Neural cell (in vitro differentiated cells): ENCODE data around the gene COL1A1. TPM values are rescaled to one million over a fixed set of nuclear protein-coding genes. Genes with fewer than 3 reads are reported as not detected.

Source experiments
- H2AFZ ChIP-seq: fragments of 200-600, 300-800 bp; sonication (generic), shearing (Covaris generic); 2 replicates; pipeline ENCODE4 v1.6.0; 2014; ENCODE audit warnings: low read depth, mild to moderate bottlenecking, antibody characterized with exemption, low read length, moderate library complexity
- H3F3A ChIP-seq: fragments of 200-600 bp; shearing (Covaris generic); 2 replicates; pipeline ENCODE4 v1.6.1; 2016; ENCODE audit warnings: mild to moderate bottlenecking, moderate library complexity, mixed read lengths, antibody characterized with exemption, low read length; ENCODE audit not compliant: insufficient read depth, poor library complexity, severe bottlenecking
- H3K27ac ChIP-seq: fragments of 200-600, 300-800 bp; sonication (generic), shearing (Covaris generic); 2 replicates; pipeline ENCODE4 v1.5.1; 2014; ENCODE audit warnings: mild to moderate bottlenecking, low read length, moderate library complexity
- H3K27me3 ChIP-seq: fragments of 300-800, 200-600 bp; sonication (generic), shearing (Covaris generic); 2 replicates; pipeline ENCODE4 v1.6.0; 2014; ENCODE audit warnings: mild to moderate bottlenecking, low read depth, low read length, moderate library complexity; ENCODE audit not compliant: insufficient read depth
- H3K36me3 ChIP-seq: fragments of 300-800, 200-600 bp; sonication (generic), shearing (Covaris generic); 2 replicates; pipeline ENCODE4 v1.5.1; 2014; ENCODE audit warnings: mild to moderate bottlenecking, antibody characterized with exemption, low read length, moderate library complexity; ENCODE audit not compliant: insufficient read depth
- H3K4me2 ChIP-seq: fragments of 300-800, 200-600 bp; sonication (generic), shearing (Covaris generic); 2 replicates; pipeline ENCODE4 v1.6.0; 2014; ENCODE audit warnings: mild to moderate bottlenecking, low read length
- H3K4me3 ChIP-seq: fragments of 300-800, 200-600 bp; sonication (generic), shearing (Covaris generic); 2 replicates; pipeline ENCODE4 v1.5.1; 2014; ENCODE audit warnings: mild to moderate bottlenecking, low read length, moderate library complexity
- H3K79me2 ChIP-seq: fragments of 200-600 bp; shearing (Covaris generic); replicated peaks from 2 replicates; pipeline ENCODE4 v1.6.0; 2014; ENCODE audit warnings: mild to moderate bottlenecking, low read length, moderate library complexity; ENCODE audit not compliant: insufficient read depth
- H3K9ac ChIP-seq: fragments of 300-800, 200-600 bp; sonication (generic), shearing (Covaris generic); 2 replicates; pipeline ENCODE4 v1.6.1; 2016; ENCODE audit warnings: mild to moderate bottlenecking, low read length, mixed read lengths
- H3K9me2 ChIP-seq: fragments of 200-600 bp; shearing (Covaris generic); 2 replicates; pipeline ENCODE4 v1.6.1; 2016; ENCODE audit warnings: mild to moderate bottlenecking, low read length, mixed read lengths; ENCODE audit not compliant: insufficient read depth
- H3K9me3 ChIP-seq: fragments of 200-600, 300-800 bp; sonication (generic), shearing (Covaris generic); 2 replicates; pipeline ENCODE4 v1.6.1; 2016; ENCODE audit warnings: mild to moderate bottlenecking, mixed run types, low read length, moderate library complexity, mixed read lengths
- H4K20me1 ChIP-seq: fragments of 200-600 bp; shearing (Covaris generic); 2 replicates; pipeline ENCODE4 v1.6.1; 2016; ENCODE audit warnings: mild to moderate bottlenecking, mixed run types; ENCODE audit not compliant: insufficient read depth
- EP300 ChIP-seq: fragments of 450-650 bp; conservative IDR thresholded peaks from 2 replicates; pipeline ENCODE4 v1.6.1; 2014; ENCODE audit warnings: antibody characterized with exemption, mild to moderate bottlenecking, moderate library complexity; ENCODE audit not compliant: poor library complexity, severe bottlenecking
- EZH2 ChIP-seq: fragments of 200-600, 300-800 bp; shearing (Covaris generic), sonication (generic); IDR thresholded peaks from 2 replicates; pipeline ENCODE4 v1.6.1; 2014; ENCODE audit warnings: antibody characterized with exemption, low read length, borderline replicate concordance, mild to moderate bottlenecking; ENCODE audit not compliant: insufficient read depth, poor library complexity, severe bottlenecking
- MXI1 ChIP-seq: fragments of 450-650 bp; conservative IDR thresholded peaks from 2 replicates; pipeline ENCODE4 v1.6.1; 2014; ENCODE audit warnings: antibody characterized with exemption, mild to moderate bottlenecking; ENCODE audit not compliant: poor library complexity, severe bottlenecking
- POLR2AphosphoS5 ChIP-seq: IDR thresholded peaks from 2 replicates; pipeline ENCODE4 v1.6.1; 2012
- RAD21 ChIP-seq: fragments of 450-650 bp; conservative IDR thresholded peaks from 2 replicates; pipeline ENCODE4 v1.6.1; 2014; ENCODE audit warnings: antibody characterized with exemption, mild to moderate bottlenecking, moderate library complexity
- SMC3 ChIP-seq: fragments of 450-650 bp; conservative IDR thresholded peaks from 2 replicates; pipeline ENCODE4 v1.6.1; 2014; ENCODE audit warnings: antibody characterized with exemption, mild to moderate bottlenecking, moderate library complexity; ENCODE audit not compliant: poor library complexity
- TAF1 ChIP-seq: IDR thresholded peaks from 2 replicates; pipeline ENCODE4 v1.6.1; 2012; ENCODE audit warnings: low read depth
- polyA plus RNA-seq: library from polyadenylated mRNA; depleted of rRNA; stranded (reverse); fragments of >200 nt; gene quantifications from 2 replicates; pipeline ENCODE4 v1.2.3, GENCODE V29; 2014
- TF ChIP-seq, protein P1 (sequence below): IDR thresholded peaks from 2 replicates; pipeline ENCODE4 v1.6.1; 2012; ENCODE audit warnings: borderline replicate concordance
- TF ChIP-seq, protein P2 (sequence below): fragments of 450-650 bp; IDR thresholded peaks from 2 replicates; pipeline ENCODE4 v1.5.1; 2014; ENCODE audit warnings: antibody characterized with exemption, mild to moderate bottlenecking, moderate library complexity; ENCODE audit not compliant: poor library complexity, severe bottlenecking

The COL1A1 gene
- polyA plus RNA-seq, 1 donor from 2014 or later, result 0.14 TPM

DNA sequence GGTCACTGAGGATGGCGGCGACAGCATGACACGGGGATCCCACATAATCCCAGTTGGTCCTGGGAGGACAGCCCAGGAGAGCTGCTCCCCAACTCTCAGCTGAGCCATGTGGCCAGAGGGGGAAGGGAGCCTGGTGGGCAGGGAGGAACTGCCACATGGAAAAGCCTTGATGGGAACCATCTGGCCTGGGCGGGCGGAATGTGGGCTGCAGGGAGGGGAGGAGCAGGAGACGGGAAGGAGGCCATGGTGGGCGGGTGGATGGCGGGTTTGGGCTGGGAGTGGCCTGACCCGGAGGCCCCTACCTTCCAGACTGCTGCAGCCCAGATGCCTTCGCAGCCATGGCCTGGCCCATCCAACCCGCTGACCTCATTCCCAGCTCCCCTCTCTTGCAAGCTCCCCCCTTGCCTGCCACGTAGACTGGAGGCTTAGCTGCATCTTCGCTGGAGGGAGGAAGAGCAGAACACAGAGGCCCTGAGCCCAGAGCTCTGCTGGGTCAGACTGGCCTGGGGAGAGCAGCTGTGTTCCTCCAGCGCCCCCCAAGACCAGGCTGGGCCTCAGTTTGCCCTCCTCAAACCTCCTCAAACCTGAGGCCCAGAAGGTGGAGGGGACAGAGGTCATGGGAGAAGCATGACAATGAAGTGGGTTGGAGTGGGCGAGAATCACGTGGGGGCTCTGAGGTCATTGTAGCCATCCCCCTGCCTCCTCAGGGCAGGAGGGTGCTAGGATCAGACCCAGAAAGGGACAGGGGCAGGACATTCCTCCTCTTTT lies 8.2 kb upstream of the COL1A1 start:
- Histone ChIP-seq H3K27ac (no peak overlapping the region), H3K9ac (no peak overlapping the region), H3F3A (no peaks in the 10 kb centered on the region), H3K36me3 (no peaks in the 10 kb centered on the region), H3K4me3 (no peak overlapping the region), H3K4me2 (no peak overlapping the region), H4K20me1 (no peaks in the 10 kb centered on the region), H2AFZ (no peak overlapping the region), H3K9me3 (no peaks in the 10 kb centered on the region), H3K27me3 (no peaks in the 10 kb centered on the region), H3K79me2 (no peaks in the 10 kb centered on the region), H3K9me2 (no peaks in the 10 kb centered on the region)
- TF ChIP-seq RAD21 (no peak), EZH2 (no peak), MXI1 (no peak), TAF1 (no peak), EP300 (no peak), SMC3 (no peak), POLR2AphosphoS5 (no peak)
- TF ChIP-seq, protein P1, sequence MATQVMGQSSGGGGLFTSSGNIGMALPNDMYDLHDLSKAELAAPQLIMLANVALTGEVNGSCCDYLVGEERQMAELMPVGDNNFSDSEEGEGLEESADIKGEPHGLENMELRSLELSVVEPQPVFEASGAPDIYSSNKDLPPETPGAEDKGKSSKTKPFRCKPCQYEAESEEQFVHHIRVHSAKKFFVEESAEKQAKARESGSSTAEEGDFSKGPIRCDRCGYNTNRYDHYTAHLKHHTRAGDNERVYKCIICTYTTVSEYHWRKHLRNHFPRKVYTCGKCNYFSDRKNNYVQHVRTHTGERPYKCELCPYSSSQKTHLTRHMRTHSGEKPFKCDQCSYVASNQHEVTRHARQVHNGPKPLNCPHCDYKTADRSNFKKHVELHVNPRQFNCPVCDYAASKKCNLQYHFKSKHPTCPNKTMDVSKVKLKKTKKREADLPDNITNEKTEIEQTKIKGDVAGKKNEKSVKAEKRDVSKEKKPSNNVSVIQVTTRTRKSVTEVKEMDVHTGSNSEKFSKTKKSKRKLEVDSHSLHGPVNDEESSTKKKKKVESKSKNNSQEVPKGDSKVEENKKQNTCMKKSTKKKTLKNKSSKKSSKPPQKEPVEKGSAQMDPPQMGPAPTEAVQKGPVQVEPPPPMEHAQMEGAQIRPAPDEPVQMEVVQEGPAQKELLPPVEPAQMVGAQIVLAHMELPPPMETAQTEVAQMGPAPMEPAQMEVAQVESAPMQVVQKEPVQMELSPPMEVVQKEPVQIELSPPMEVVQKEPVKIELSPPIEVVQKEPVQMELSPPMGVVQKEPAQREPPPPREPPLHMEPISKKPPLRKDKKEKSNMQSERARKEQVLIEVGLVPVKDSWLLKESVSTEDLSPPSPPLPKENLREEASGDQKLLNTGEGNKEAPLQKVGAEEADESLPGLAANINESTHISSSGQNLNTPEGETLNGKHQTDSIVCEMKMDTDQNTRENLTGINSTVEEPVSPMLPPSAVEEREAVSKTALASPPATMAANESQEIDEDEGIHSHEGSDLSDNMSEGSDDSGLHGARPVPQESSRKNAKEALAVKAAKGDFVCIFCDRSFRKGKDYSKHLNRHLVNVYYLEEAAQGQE, result no peak
- TF ChIP-seq, protein P2, sequence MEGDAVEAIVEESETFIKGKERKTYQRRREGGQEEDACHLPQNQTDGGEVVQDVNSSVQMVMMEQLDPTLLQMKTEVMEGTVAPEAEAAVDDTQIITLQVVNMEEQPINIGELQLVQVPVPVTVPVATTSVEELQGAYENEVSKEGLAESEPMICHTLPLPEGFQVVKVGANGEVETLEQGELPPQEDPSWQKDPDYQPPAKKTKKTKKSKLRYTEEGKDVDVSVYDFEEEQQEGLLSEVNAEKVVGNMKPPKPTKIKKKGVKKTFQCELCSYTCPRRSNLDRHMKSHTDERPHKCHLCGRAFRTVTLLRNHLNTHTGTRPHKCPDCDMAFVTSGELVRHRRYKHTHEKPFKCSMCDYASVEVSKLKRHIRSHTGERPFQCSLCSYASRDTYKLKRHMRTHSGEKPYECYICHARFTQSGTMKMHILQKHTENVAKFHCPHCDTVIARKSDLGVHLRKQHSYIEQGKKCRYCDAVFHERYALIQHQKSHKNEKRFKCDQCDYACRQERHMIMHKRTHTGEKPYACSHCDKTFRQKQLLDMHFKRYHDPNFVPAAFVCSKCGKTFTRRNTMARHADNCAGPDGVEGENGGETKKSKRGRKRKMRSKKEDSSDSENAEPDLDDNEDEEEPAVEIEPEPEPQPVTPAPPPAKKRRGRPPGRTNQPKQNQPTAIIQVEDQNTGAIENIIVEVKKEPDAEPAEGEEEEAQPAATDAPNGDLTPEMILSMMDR, result no peak

DNA sequence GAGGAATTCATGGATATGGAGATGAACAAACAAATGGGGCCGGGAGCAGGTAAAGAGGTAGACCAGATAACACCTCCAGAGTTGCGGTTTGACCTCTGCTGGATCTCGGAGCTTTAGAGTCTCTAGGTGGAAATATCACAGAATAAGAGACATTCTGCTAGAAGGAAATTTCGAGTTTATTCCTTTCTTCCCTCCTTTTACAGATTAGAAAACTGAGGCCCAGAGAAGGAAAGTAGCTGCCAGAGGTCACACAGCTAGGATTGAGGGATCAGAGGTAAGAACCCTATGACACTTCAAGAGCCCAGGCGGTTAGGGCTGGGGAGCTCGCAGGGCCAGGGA lies 7.7 kb upstream of the COL1A1 start:
- TF ChIP-seq MXI1 (no peak), TAF1 (no peak), SMC3 (no peak), POLR2AphosphoS5 (no peak), EZH2 (no peak), EP300 (no peak), RAD21 (no peak)
- TF ChIP-seq, protein P2, result no peak
- TF ChIP-seq, protein P1, result no peak
- Histone ChIP-seq H3K9me2 (no peaks in the 10 kb centered on the region), H4K20me1 (no peaks in the 10 kb centered on the region), H3K36me3 (no peaks in the 10 kb centered on the region), H3K27ac (no peak overlapping the region), H3K4me3 (no peak overlapping the region), H3K27me3 (no peaks in the 10 kb centered on the region), H3K9ac (no peak overlapping the region), H3K4me2 (no peak overlapping the region), H2AFZ (no peak overlapping the region), H3K9me3 (no peaks in the 10 kb centered on the region), H3F3A (no peaks in the 10 kb centered on the region), H3K79me2 (no peaks in the 10 kb centered on the region)
